Measurements from ENCODE around the gene FBXL17. TPM values are rescaled to one million over a fixed set of nuclear protein-coding genes. Genes with fewer than 3 reads are reported as not detected.

FBXL17 gene
- total RNA-seq, 1 experiment from 2014 or later, result 5.3 TPM

DNA sequence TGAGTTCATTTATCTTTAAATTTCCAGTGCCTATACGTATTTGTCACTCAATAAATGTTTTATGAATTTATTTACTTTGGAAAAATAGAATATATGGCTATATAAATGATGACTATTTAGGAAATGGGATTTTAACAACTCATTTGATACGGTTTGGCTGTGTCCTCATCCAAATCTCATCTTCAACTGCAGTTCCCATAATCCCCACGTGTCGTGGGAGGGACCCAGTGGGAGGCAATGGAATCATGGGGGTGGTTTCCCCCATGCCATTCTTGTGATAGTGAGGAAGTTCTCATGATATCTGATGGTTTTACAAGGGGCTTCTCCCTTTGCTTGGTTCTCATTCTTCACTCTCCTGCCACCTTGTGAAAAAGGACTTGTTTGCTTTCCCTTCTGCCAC lies 523.6 kb downstream of the FBXL17 start:
- Mint-ChIP-seq H3K27me3 (ENCODE audit: low read depth) (no peaks in the 10 kb centered on the region; the same call in 1 of the 2 replicates), H3K4me1 (peaks cover 2 to 7% of the 10 kb centered on the region in 2 experiments; a peak in 3 of 4 replicates), H3K36me3 (ENCODE audit: insufficient read depth in 1 of 3, low read depth in 3 of 3) (no peaks in the 10 kb centered on the region), H3K9me3 (no peaks in the 10 kb centered on the region), H3K4me3 (no peak overlapping the region), H3K27ac (no peak overlapping the region)
- Histone ChIP-seq H2BK12ac (ENCODE audit: insufficient read length, low read depth, low read length) (no peak overlapping the region), H3K14ac (ENCODE audit: insufficient read depth, low read length) (no peak overlapping the region), H3K4ac (ENCODE audit: low read depth, low read length) (no peak overlapping the region), H2BK15ac (ENCODE audit: low read depth, low read length) (no peak overlapping the region), H3K9ac (ENCODE audit: extremely low read depth, insufficient read length, low read length) (no peak overlapping the region), H3K56ac (ENCODE audit: insufficient read length, low read depth, low read length) (no peak overlapping the region), H3K4me2 (ENCODE audit: insufficient read depth, insufficient read length, low read length) (no peak overlapping the region), H4K8ac (replicated peaks; ENCODE audit: insufficient read length, low read depth, low read length) (no peak overlapping the region), H3K23me2 (ENCODE audit: insufficient read length, low read depth, low read length, poor library complexity, severe bottlenecking) (no peaks in the 10 kb centered on the region), H4K91ac (ENCODE audit: insufficient read length, low read depth, low read length) (no peak overlapping the region), H3K79me2 (ENCODE audit: insufficient read depth, low read length) (no peaks in the 10 kb centered on the region), H3T11ph (ENCODE audit: low read length) (no peak overlapping the region), H3K27ac (ENCODE audit: insufficient read length, low read depth, low read length) (no peak overlapping the region), H2BK5ac (ENCODE audit: insufficient read length, low read length) (no peak overlapping the region), H2AK5ac (ENCODE audit: insufficient read length, low read length) (no peak overlapping the region), H3K27me3 (ENCODE audit: insufficient read depth, low read length) (no peaks in the 10 kb centered on the region), H3K4me1 (ENCODE audit: insufficient read depth, low read length) (no peaks in the 10 kb centered on the region), H4K20me1 (ENCODE audit: control insufficient read depth, insufficient read depth, insufficient read length) (no peaks in the 10 kb centered on the region), H2BK20ac (ENCODE audit: low read depth, low read length, poor library complexity, severe bottlenecking) (no peak overlapping the region), H4K5ac (ENCODE audit: insufficient read length, low read depth, low read length) (no peak overlapping the region), H2BK120ac (ENCODE audit: low read depth, low read length, poor library complexity, severe bottlenecking) (no peak overlapping the region), H3K18ac (ENCODE audit: insufficient read length, low read depth, low read length) (no peak overlapping the region), H3K9me3 (ENCODE audit: control insufficient read depth, low read depth, low read length) (no peaks in the 10 kb centered on the region), H3K79me1 (ENCODE audit: insufficient read depth, low read depth, low read length, poor library complexity, severe bottlenecking) (no peaks in the 10 kb centered on the region), H2AFZ (ENCODE audit: low read length) (no peak overlapping the region), H3K23ac (ENCODE audit: insufficient read length, low read depth, low read length) (no peak overlapping the region)
- TF ChIP-seq, protein P1, sequence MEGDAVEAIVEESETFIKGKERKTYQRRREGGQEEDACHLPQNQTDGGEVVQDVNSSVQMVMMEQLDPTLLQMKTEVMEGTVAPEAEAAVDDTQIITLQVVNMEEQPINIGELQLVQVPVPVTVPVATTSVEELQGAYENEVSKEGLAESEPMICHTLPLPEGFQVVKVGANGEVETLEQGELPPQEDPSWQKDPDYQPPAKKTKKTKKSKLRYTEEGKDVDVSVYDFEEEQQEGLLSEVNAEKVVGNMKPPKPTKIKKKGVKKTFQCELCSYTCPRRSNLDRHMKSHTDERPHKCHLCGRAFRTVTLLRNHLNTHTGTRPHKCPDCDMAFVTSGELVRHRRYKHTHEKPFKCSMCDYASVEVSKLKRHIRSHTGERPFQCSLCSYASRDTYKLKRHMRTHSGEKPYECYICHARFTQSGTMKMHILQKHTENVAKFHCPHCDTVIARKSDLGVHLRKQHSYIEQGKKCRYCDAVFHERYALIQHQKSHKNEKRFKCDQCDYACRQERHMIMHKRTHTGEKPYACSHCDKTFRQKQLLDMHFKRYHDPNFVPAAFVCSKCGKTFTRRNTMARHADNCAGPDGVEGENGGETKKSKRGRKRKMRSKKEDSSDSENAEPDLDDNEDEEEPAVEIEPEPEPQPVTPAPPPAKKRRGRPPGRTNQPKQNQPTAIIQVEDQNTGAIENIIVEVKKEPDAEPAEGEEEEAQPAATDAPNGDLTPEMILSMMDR (conservative IDR thresholded peaks at IDR 0.05), result no peak; the same call in 2 of the 3 replicates
- DNase-seq, result no peak
- no CpG with 5 or more reads among the region's 4 CpGs for WGBS (ENCODE audit: extremely low coverage, insufficient read length, low lambda C conversion rate)
